Vagina (tissue), 2 donors: ENCODE data around the gene IL7R.

Experiments
- POLR2A ChIP-seq, 2 donors: fragments of 450-650 bp; IDR thresholded peaks; one replicate each; pipeline ENCODE4 v1.6.1; 2017; ENCODE audit warnings: antibody characterized with exemption in 2 of 2, mild to moderate bottlenecking in 2 of 2, moderate library complexity in 2 of 2
- POLR2AphosphoS5 ChIP-seq, 2 donors: sonication (generic); formaldehyde crosslinking; IDR thresholded peaks; one replicate each; pipeline ENCODE4 v1.9.0; 2017; ENCODE audit warnings: antibody characterized with exemption in 2 of 2, mild to moderate bottlenecking in 2 of 2, low read depth in 1 of 2; ENCODE audit not compliant: insufficient read depth in 1 of 2
- TF ChIP-seq, protein P1 (sequence below), 3 experiments: fragments of 450-650 bp in 2 of 3; fragments of 200-600 bp in 1 of 3; sonication (generic) in 1 of 3; IDR thresholded peaks; one replicate each; pipeline ENCODE4 v1.5.1; 2017 to 2019; ENCODE audit warnings: antibody characterized with exemption in 3 of 3, mild to moderate bottlenecking in 2 of 3, moderate library complexity in 2 of 3

DNA sequence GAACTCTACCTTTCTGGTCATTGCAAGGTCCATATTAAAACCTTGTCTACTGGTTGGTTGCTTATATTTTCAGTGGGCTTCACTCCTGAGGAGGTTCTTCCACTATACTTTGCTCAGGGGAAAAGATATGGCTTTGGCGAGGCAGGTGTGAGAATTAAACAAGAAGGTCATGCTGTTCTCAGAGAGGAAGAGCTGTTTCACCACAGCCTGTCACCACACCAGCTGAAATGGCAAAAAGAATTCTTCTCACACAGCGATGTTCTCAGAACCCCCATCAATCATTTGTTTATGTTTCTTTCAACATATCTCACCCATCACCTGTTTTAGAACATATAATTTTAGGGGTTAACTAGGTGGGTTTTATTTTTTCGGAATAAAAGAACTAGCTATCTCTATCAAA lies 43.1 kb downstream of the IL7R start:
- TF ChIP-seq, protein P1, sequence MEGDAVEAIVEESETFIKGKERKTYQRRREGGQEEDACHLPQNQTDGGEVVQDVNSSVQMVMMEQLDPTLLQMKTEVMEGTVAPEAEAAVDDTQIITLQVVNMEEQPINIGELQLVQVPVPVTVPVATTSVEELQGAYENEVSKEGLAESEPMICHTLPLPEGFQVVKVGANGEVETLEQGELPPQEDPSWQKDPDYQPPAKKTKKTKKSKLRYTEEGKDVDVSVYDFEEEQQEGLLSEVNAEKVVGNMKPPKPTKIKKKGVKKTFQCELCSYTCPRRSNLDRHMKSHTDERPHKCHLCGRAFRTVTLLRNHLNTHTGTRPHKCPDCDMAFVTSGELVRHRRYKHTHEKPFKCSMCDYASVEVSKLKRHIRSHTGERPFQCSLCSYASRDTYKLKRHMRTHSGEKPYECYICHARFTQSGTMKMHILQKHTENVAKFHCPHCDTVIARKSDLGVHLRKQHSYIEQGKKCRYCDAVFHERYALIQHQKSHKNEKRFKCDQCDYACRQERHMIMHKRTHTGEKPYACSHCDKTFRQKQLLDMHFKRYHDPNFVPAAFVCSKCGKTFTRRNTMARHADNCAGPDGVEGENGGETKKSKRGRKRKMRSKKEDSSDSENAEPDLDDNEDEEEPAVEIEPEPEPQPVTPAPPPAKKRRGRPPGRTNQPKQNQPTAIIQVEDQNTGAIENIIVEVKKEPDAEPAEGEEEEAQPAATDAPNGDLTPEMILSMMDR (IDR thresholded peaks at IDR 0.05), result no peak
- TF ChIP-seq POLR2A (IDR thresholded peaks at IDR 0.05) (no peak), POLR2AphosphoS5 (IDR thresholded peaks at IDR 0.05; ENCODE audit: insufficient read depth in 1 of 2, low read depth in 1 of 2) (no peak)
